NCI-H2107 treated with DMSO at 0.1 percent for 48 hours (cell line): ENCODE results near the gene MIA.
"Not testable (repeated sequence)": the region's sequence is repeated elsewhere in the genome, so short reads cannot be mapped to it uniquely, and the experiment has no call there.

Source experiments
- DNase-seq: peaks from one replicate; lab custom pipeline; 2025; ENCODE audit not compliant: unreplicated experiment; lab: John Stamatoyannopoulos, UW

The MIA gene

GRCh38 chr19:40818480-40819399, 43.4 kb downstream of the MIA start:
- DNase-seq: not testable (repeated sequence)

GRCh38 chr19:40819479-40820234, 44.3 kb downstream of the MIA start:
- peak; percentile 12 for DNase-seq

GRCh38 chr19:40822161-40822560, 46.8 kb downstream of the MIA start:
- DNase-seq: no peak

GRCh38 chr19:40822704-40823553, 47.6 kb downstream of the MIA start:
- DNase-seq: not testable (repeated sequence)

- DNase-seq: not testable (repeated sequence)
Measured at GRCh38 chr19:40824916-40825315, 49.6 kb downstream of the MIA start.

GRCh38 chr19:40825460-40826095, 50.3 kb downstream of the MIA start:
- DNase-seq: not testable (repeated sequence)

- DNase-seq: not testable (repeated sequence)
Measured at GRCh38 chr19:40826312-40826698, 51.0 kb downstream of the MIA start.

GRCh38 chr19:40826699-40827385, 51.5 kb downstream of the MIA start:
- DNase-seq: not testable (repeated sequence)
